UCSD-AML1 (cell line): ENCODE measurements around the gene NDUFA11.

Source experiments
- DNase-seq: peaks from one replicate; lab custom pipeline; 2025; ENCODE audit not compliant: unreplicated experiment; lab: John Stamatoyannopoulos, UW

Gene NDUFA11

GRCh38 chr19:5932609-5933262, 29.1 kb upstream of the NDUFA11 start:
- no peak for DNase-seq

GRCh38 chr19:5932146-5932545, 28.6 kb upstream of the NDUFA11 start:
- DNase-seq = no peak

- no peak for DNase-seq
These were observed 27.7 kb upstream of the NDUFA11 start for GRCh38 chr19:5931251-5931650.

- no peak for DNase-seq
These were observed 26.0 kb upstream of the NDUFA11 start for GRCh38 chr19:5929625-5930024.

GRCh38 chr19:5929179-5929578, 25.6 kb upstream of the NDUFA11 start:
- DNase-seq = no peak

- no peak for DNase-seq
These were observed 23.8 kb upstream of the NDUFA11 start for GRCh38 chr19:5927441-5927821.

GRCh38 chr19:5926641-5927440, 23.3 kb upstream of the NDUFA11 start:
- DNase-seq = no peak

- no peak for DNase-seq
These were observed 22.3 kb upstream of the NDUFA11 start for GRCh38 chr19:5925830-5926427.

- DNase-seq = no peak
These were observed 19.8 kb upstream of the NDUFA11 start for GRCh38 chr19:5923356-5923755.

- no peak for DNase-seq
These were observed 18.6 kb upstream of the NDUFA11 start for GRCh38 chr19:5922161-5922545.

GRCh38 chr19:5921516-5922160, 18.0 kb upstream of the NDUFA11 start:
- no peak for DNase-seq

- DNase-seq = no peak
These were observed 15.0 kb upstream of the NDUFA11 start for GRCh38 chr19:5918463-5919079.

- no peak for DNase-seq
These were observed 14.0 kb upstream of the NDUFA11 start for GRCh38 chr19:5917431-5918107.

- no peak for DNase-seq
These were observed 12.7 kb upstream of the NDUFA11 start for GRCh38 chr19:5916181-5916708.

- DNase-seq = no peak
These were observed 12.2 kb upstream of the NDUFA11 start for GRCh38 chr19:5915782-5916165.

GRCh38 chr19:5914946-5915781, 11.6 kb upstream of the NDUFA11 start:
- no peak for DNase-seq

- DNase-seq = no peak
These were observed 10.8 kb upstream of the NDUFA11 start for GRCh38 chr19:5914358-5914774.

GRCh38 chr19:5913739-5914357, 10.3 kb upstream of the NDUFA11 start, which contains the start of gene CAPS:
TSS of gene CAPS (plus strand) at chr19:5914254. CDS start at chr19:5914407, 153 bp downstream.
- DNase-seq = no peak

GRCh38 chr19:5911366-5911765, 7.8 kb upstream of the NDUFA11 start:
- DNase-seq = no peak
